K562 (cell line): ENCODE measurements around the gene ALAS2. TPM values are rescaled to one million over a fixed set of nuclear protein-coding genes. Genes with fewer than 3 reads are reported as not detected.

Source experiments
- CCAR2 ChIP-seq: fragments of 200-400 bp; formaldehyde crosslinking; IDR thresholded peaks from 2 replicates; pipeline ENCODE4 v1.6.1; 2017; ENCODE audit warnings: mild to moderate bottlenecking, low read depth, low read length
- ESRRA ChIP-seq: fragments of 450-650 bp; IDR thresholded peaks from 2 replicates; pipeline ENCODE4 v1.6.1; 2014; ENCODE audit warnings: low read depth, mild to moderate bottlenecking, moderate library complexity, borderline replicate concordance
- ILK ChIP-seq: fragments of 450-650 bp; IDR thresholded peaks from 2 replicates; pipeline ENCODE4 v1.6.1; 2016; ENCODE audit warnings: missing genetic modification characterization, low read depth, mild to moderate bottlenecking, missing compliant biosample characterization, moderate library complexity, borderline replicate concordance
- MTF1 ChIP-seq: fragments of 250-450 bp; sonication (Bioruptor Pico); IDR thresholded peaks from 2 replicates; pipeline ENCODE4 v1.9.0; 2021; ENCODE audit warnings: moderate library complexity, mild to moderate bottlenecking, inconsistent platforms, borderline replicate concordance
- NFATC3 ChIP-seq: fragments of 450-650 bp; IDR thresholded peaks from 2 replicates; pipeline ENCODE4 v1.6.1; 2017; ENCODE audit warnings: mild to moderate bottlenecking
- NFRKB ChIP-seq: fragments of 450-650 bp; IDR thresholded peaks from 2 replicates; pipeline ENCODE4 v1.6.1; 2016; ENCODE audit warnings: low read depth
- NR2C1 ChIP-seq, 2 experiments: fragments of 450-650 bp; IDR thresholded peaks; 2 replicates each; pipeline ENCODE4 v1.6.1; 2017; ENCODE audit warnings: mild to moderate bottlenecking in 2 of 2, antibody characterized with exemption in 1 of 2, inconsistent platforms in 1 of 2, missing compliant biosample characterization in 1 of 2, missing genetic modification characterization in 1 of 2
- PKNOX1 ChIP-seq: fragments of 450-650 bp; IDR thresholded peaks from 2 replicates; pipeline ENCODE4 v1.6.1; 2016
- SRSF7 ChIP-seq: fragments of 200-400 bp; formaldehyde crosslinking; optimal IDR thresholded peaks from 2 replicates; pipeline ENCODE3; 2017; ENCODE audit warnings: mild to moderate bottlenecking, low read depth, low read length
- WHSC1 ChIP-seq: IDR thresholded peaks from one replicate; pipeline ENCODE4 v1.6.1; 2012; ENCODE audit warnings: low read length, control low read depth, inconsistent platforms
- ZBTB11 ChIP-seq, 3 experiments: fragments of 200-800 bp in 1 of 3; fragments of 250-450 bp in 1 of 3; fragments of 450-650 bp in 1 of 3; sonication (Bioruptor Pico) in 1 of 3; sonication (Bioruptor generic) in 1 of 3; formaldehyde crosslinking in 1 of 3; IDR thresholded peaks; 2 replicates each; pipeline versions ENCODE4 v1.6.1 to v1.8.0; 2016 to 2022; ENCODE audit warnings: mild to moderate bottlenecking in 2 of 3, missing genetic modification characterization in 2 of 3, missing compliant biosample characterization in 1 of 3, moderate library complexity in 1 of 3
- ZFP91 ChIP-seq: sonication (generic); formaldehyde crosslinking; IDR thresholded peaks from 2 replicates; pipeline ENCODE4 v1.8.0; 2022; ENCODE audit warnings: mild to moderate bottlenecking, missing genetic modification reagents
- ZKSCAN1 ChIP-seq: fragments of 150-350 bp; IDR thresholded peaks from 2 replicates; pipeline ENCODE4 v1.6.1; 2016; ENCODE audit warnings: low read depth, low read length
- ZNF253 ChIP-seq: fragments of 250-450 bp; sonication (Bioruptor Pico); conservative IDR thresholded peaks from 2 replicates; pipeline ENCODE4 v1.6.1; 2021; ENCODE audit warnings: mild to moderate bottlenecking
- ZNF518B ChIP-seq: fragments of 250-450 bp; sonication (Bioruptor Pico); IDR thresholded peaks from 2 replicates; pipeline ENCODE4 v1.5.0; 2021; ENCODE audit warnings: mild to moderate bottlenecking, moderate library complexity
- ZNF740 ChIP-seq, 3 experiments: fragments of 200-800 bp in 1 of 3; sonication (Bioruptor generic) in 1 of 3; sonication (generic) in 1 of 3; formaldehyde crosslinking in 1 of 3; IDR thresholded peaks; 2 replicates each; pipeline versions ENCODE4 v1.6.1 to v1.8.0; 2016 to 2022; ENCODE audit warnings: mild to moderate bottlenecking in 2 of 3, missing compliant biosample characterization in 2 of 3, missing genetic modification characterization in 2 of 3, missing genetic modification reagents in 1 of 3
- polyA plus RNA-seq, 8 experiments: library from polyadenylated mRNA; depleted of rRNA in 4 of 8; stranded (reverse) in 5 of 8; unstranded in 3 of 8; fragments of >200 nt; fragmentation: Nextera tagmentation in 2 of 8; fragmentation: Illumina TruSeq in 1 of 8; extraction: Ambion mirVana in 2 of 8; extraction: Trizol in 1 of 8; gene quantifications; 2 replicates each; pipeline versions ENCODE4 v1.2.1 to v1.2.3, GENCODE V29; 2011 to 2014; ENCODE audit warnings: inconsistent platforms in 1 of 8, missing spikeins in 1 of 8
- total RNA-seq, 7 experiments: library from RNA; depleted of rRNA in 6 of 7; stranded (reverse); fragments of >200 nt in 6 of 7; fragmentation: Illumina TruSeq in 2 of 7; extraction: Trizol in 2 of 7; gene quantifications; 2 replicates each; pipeline versions ENCODE4 v1.2.1 to v1.2.3, GENCODE V29; 2011 to 2021; ENCODE audit warnings: low replicate concordance in 1 of 7

The ALAS2 gene
- total and polyA plus RNA-seq, 9 of the 15 experiments (the other 6 are each of a cell fraction or from before 2014, with no cell fraction given) = 14.6 to 101 (median 33.4) TPM

GRCh38 chrX:55014897-55015299 lies 15.9 kb downstream of the ALAS2 start (continued):
- no peak for TF ChIP-seq ESRRA
- no peak; the same call in 1 of the 2 replicates for TF ChIP-seq ZKSCAN1
- TF ChIP-seq NFATC3 = no peak
- TF ChIP-seq SRSF7 = no peak
- no peak for TF ChIP-seq CCAR2
- no peak for TF ChIP-seq NR2C1 (IDR thresholded peaks at IDR 0.05)
- TF ChIP-seq NR2C1 (tag; IDR thresholded peaks at IDR 0.05) = 0 out of 2 replicates have a peak, but pooled peaks have one; percentile 40
- TF ChIP-seq ZNF253 (CRISPR knock-in tag) = no peak
- no peak for TF ChIP-seq NFRKB
- no peak for TF ChIP-seq ZFP91 (CRISPR knock-in tag)
- no peak for TF ChIP-seq ILK (tag)
- no peak for TF ChIP-seq WHSC1
- TF ChIP-seq ZBTB11 (CRISPR knock-in tag; IDR thresholded peaks at IDR 0.05) = peak in 1 of 3 experiments; percentile 82; a peak in 2 of 6 replicates
- TF ChIP-seq ZNF740 (CRISPR knock-in tag; IDR thresholded peaks at IDR 0.05) = no peak
- peak in 1 of 2 experiments; percentile 53; a peak in 1 of 4 replicates for TF ChIP-seq ZNF740 (tag; IDR thresholded peaks at IDR 0.05)
- no peak for TF ChIP-seq MTF1 (CRISPR knock-in tag)
- TF ChIP-seq PKNOX1 = 0 out of 2 replicates have a peak, but pooled peaks have one; percentile 19
- no peak for TF ChIP-seq ZNF518B (CRISPR knock-in tag)
